Testis (tissue), 2 donors: ENCODE data around the gene SLC44A1.

Source experiments
- CTCF ChIP-seq, 3 experiments: fragments of 450-650 bp in 2 of 3; fragments of 200-600 bp in 1 of 3; sonication (generic) in 1 of 3; IDR thresholded peaks; one replicate each; pipeline ENCODE4 v1.5.1; 2016 to 2019; ENCODE audit warnings: antibody characterized with exemption in 3 of 3, mild to moderate bottlenecking in 2 of 3, moderate library complexity in 1 of 3
- POLR2A ChIP-seq: fragments of 450-650 bp; IDR thresholded peaks from one replicate; pipeline ENCODE4 v1.6.1; 2017; ENCODE audit warnings: antibody characterized with exemption, mild to moderate bottlenecking, moderate library complexity

DNA sequence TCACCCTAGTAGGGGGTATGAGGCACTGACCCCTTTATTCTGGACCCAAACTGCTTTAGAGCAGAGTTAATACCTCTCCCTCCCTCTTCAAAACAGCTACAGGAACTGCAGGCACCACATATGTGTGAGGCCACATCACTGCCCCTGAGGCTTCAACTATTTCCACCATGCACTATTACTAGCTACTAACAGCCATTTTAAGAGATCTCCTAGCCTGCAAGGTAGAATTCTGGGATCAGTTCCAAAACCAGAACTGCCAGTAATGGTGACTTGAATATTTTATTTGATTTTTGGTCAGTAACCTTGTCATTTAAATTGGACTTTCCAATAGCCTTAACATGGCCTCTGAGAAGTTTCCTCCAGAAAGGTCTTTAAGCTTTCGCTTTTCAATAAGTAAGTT is 148.1 kb downstream of the SLC44A1 start:
- TF ChIP-seq CTCF (IDR thresholded peaks at IDR 0.05), result no peak
- TF ChIP-seq POLR2A, result no peak
